ENCODE data around the gene RPGRIP1. TPM values are rescaled to one million over a fixed set of nuclear protein-coding genes. Genes with fewer than 3 reads are reported as not detected.
A peak's percentile ranks its signal among the peaks of the same experiment; 100 is the strongest.

The RPGRIP1 gene
- total RNA-seq, 1 experiment from 2014 or later = not detected

DNA sequence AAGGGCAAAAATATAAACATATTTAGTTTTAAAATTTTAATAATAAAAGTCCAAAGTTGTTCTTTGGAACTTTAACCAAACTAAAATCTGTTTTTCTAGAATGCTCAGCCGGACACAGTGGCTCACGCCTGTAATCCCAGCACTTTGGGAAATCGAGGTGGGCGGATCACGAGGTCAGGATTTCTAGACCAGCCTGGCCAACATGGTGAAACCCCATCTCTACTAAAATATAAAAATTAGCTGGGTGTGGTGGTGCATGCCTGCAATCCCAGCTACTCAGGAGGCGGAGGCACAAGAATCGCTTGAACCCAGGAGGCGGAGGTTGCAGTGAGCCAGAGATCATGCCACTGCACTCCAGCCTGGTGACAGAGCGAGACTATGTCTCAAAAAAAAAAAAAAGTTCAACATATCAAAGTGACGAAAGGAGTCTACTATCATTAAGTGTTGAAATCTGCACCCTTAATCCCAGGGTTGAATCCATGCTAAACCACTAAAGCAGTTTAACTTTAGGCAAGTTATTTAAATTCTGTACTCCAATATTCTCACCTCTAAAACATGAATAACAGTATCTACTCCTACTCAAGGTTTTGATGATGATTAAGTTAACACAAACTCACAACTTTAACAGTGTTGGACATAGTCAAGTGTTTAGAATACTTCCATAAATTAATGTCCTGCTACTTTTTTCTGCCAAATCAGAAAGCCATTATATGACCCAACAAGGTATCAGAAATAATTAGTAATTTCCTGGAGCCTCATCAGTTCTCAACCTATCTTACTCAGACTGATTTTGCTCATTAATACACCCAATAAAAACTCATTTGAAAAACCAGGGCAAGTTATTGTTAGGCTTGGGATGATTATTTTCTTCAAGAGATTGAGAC is 21.6 kb upstream of the RPGRIP1 start:
- Mint-ChIP-seq H3K36me3 (ENCODE audit: insufficient read depth, unreplicated experiment) (peaks cover 100% of the 10 kb centered on the region), H3K27ac (ENCODE audit: low read depth, unreplicated experiment) (no peak overlapping the region), H3K4me1 (ENCODE audit: insufficient read depth, unreplicated experiment) (peaks cover 52% of the 10 kb centered on the region), H3K27me3 (ENCODE audit: insufficient read depth, unreplicated experiment) (no peaks in the 10 kb centered on the region), H3K9me3 (ENCODE audit: unreplicated experiment) (no peaks in the 10 kb centered on the region), H3K4me3 (ENCODE audit: unreplicated experiment) (peak overlapping the region; percentile 20)
- TF ChIP-seq, protein P1, sequence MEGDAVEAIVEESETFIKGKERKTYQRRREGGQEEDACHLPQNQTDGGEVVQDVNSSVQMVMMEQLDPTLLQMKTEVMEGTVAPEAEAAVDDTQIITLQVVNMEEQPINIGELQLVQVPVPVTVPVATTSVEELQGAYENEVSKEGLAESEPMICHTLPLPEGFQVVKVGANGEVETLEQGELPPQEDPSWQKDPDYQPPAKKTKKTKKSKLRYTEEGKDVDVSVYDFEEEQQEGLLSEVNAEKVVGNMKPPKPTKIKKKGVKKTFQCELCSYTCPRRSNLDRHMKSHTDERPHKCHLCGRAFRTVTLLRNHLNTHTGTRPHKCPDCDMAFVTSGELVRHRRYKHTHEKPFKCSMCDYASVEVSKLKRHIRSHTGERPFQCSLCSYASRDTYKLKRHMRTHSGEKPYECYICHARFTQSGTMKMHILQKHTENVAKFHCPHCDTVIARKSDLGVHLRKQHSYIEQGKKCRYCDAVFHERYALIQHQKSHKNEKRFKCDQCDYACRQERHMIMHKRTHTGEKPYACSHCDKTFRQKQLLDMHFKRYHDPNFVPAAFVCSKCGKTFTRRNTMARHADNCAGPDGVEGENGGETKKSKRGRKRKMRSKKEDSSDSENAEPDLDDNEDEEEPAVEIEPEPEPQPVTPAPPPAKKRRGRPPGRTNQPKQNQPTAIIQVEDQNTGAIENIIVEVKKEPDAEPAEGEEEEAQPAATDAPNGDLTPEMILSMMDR (IDR thresholded peaks at IDR 0.05; ENCODE audit: unreplicated experiment) = no peak
- ChIA-PET CTCF (interaction anchor here (0.6 to 1.4 kb wide), 4 partner anchors 26 to 243 kb away, joined by 3 to 5 read pairs (median 4); no protein-coding TSS in a partner anchor), POLR2A (interaction anchor here (0.6 to 5.2 kb wide), 6 partner anchors 7 to 252 kb away, joined by 3 to 82 read pairs (median 4); no protein-coding TSS in a partner anchor)
- no TSS peak for BruUV-seq (replicated peaks)
- no peak for DNase-seq (ENCODE audit: unreplicated experiment)
- intact Hi-C loops (cut with micrococcal nuclease) = no loop called here

DNA sequence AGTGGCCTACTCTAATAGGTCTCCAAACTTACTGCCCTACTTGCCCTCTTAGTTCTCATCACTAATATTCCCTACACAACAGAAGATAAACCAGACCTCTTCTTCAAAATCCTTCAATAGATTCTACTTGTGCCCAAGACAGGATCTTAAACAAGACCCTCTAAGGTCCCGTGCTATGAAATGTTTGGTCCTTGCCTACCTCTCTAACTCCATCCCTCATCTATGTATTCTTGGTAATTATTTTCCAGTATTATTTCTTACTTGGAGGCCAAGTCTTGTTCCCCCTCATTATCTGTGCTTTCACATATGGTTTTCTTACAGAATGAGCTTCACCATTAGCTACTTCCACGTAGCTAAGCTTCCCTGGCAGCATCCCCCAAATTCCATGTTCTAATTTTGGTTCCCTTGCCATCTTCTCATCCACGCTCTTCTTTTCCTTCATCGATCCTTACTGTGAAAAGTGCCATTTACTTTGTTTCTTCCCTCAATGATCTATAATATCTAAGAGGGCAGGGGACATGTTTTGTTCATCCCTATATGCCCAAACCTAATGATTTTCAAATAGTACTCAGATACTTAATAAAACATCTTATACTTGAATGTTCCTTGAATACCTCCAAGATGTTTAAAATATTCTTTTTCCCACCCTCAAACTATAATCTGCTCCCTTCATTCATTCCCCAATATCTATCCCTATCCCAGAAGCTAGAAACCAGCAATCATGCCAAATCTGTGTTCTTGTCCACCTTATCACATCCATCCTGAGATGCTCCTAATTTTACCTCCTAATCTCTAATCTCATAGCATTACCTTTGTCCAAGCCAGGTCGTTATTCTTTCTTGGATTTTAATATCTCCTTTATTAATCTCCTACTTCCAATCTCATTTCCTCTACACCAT is 20.7 kb upstream of the RPGRIP1 start:
- ChIA-PET CTCF (interaction anchor here (0.6 kb wide), 1 partner anchor 300 kb away, joined by 3 read pairs; no protein-coding TSS in a partner anchor), POLR2A (interaction anchor here (0.5 kb wide), 1 partner anchor 24 kb away, joined by 3 read pairs; no protein-coding TSS in a partner anchor)
- no peak overlapping the region for H3K27ac Mint-ChIP-seq (ENCODE audit: low read depth, unreplicated experiment)
- intact Hi-C loops (cut with micrococcal nuclease) = no loop called here
- H3K27me3 Mint-ChIP-seq (ENCODE audit: insufficient read depth, unreplicated experiment) = no peaks in the 10 kb centered on the region
- no peaks in the 10 kb centered on the region for H3K9me3 Mint-ChIP-seq (ENCODE audit: unreplicated experiment)
- peak overlapping the region; percentile 20 for H3K4me3 Mint-ChIP-seq (ENCODE audit: unreplicated experiment)
- peaks cover 100% of the 10 kb centered on the region for H3K36me3 Mint-ChIP-seq (ENCODE audit: insufficient read depth, unreplicated experiment)
- no peak for DNase-seq (ENCODE audit: unreplicated experiment)
- no TSS peak for BruUV-seq (replicated peaks)
- peaks cover 61% of the 10 kb centered on the region for H3K4me1 Mint-ChIP-seq (ENCODE audit: insufficient read depth, unreplicated experiment)
- TF ChIP-seq, protein P1 (IDR thresholded peaks at IDR 0.05; ENCODE audit: unreplicated experiment) = no peak

DNA sequence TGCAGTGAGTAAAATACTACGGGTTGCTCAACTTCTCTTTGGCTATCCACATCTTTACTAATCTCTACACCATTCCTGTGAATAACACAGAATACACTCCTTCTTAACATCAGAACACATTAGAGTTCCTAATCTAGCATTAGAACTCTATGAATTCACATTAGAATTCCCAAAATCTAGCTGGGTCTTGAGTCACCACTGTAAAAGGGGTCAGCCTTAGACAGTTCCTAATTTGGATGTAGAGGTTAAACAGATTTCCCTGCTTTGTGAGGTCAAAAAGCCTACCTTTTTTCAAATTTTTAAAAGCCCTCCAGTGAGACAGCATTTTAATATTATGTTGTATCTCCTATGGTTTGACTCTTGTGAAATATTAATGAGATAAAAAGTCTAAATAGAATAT is 18.1 kb upstream of the RPGRIP1 start:
- CTCF ChIA-PET = interaction anchor here (1.9 kb wide), 1 partner anchor 9 kb away, joined by 4 read pairs; no protein-coding TSS in a partner anchor
- TF ChIP-seq, protein P1 (IDR thresholded peaks at IDR 0.05; ENCODE audit: unreplicated experiment) = no peak
- Mint-ChIP-seq H3K4me1 (ENCODE audit: insufficient read depth, unreplicated experiment) (peaks cover 58% of the 10 kb centered on the region), H3K4me3 (ENCODE audit: unreplicated experiment) (peak overlapping the region; percentile 90), H3K9me3 (ENCODE audit: unreplicated experiment) (no peaks in the 10 kb centered on the region), H3K27me3 (ENCODE audit: insufficient read depth, unreplicated experiment) (no peaks in the 10 kb centered on the region), H3K27ac (ENCODE audit: low read depth, unreplicated experiment) (peak overlapping the region; percentile 21), H3K36me3 (ENCODE audit: insufficient read depth, unreplicated experiment) (peaks cover 100% of the 10 kb centered on the region)
- intact Hi-C loops (cut with micrococcal nuclease) = no loop called here
- POLR2A ChIA-PET = interaction anchor here (0.9 to 7.3 kb wide), 4 partner anchors 6 to 47 kb away, joined by 6 to 82 read pairs (median 28); no protein-coding TSS in a partner anchor
- no TSS peak for BruUV-seq (replicated peaks)
- DNase-seq (ENCODE audit: unreplicated experiment) = no peak
